Activated T-cell treated with anti-CD3 and anti-CD28 coated beads for 1 hour (primary cell): ENCODE data around the gene FAIM2.
"Not testable (repeated sequence)": the region's sequence is repeated elsewhere in the genome, so short reads cannot be mapped to it uniquely, and the experiment has no call there.

ENCODE experiments used
- DNase-seq: peaks from one replicate; pipeline ENCODE4 v3.0.0-alpha.2; 2020; ENCODE audit warnings: low read depth

The FAIM2 gene

DNA sequence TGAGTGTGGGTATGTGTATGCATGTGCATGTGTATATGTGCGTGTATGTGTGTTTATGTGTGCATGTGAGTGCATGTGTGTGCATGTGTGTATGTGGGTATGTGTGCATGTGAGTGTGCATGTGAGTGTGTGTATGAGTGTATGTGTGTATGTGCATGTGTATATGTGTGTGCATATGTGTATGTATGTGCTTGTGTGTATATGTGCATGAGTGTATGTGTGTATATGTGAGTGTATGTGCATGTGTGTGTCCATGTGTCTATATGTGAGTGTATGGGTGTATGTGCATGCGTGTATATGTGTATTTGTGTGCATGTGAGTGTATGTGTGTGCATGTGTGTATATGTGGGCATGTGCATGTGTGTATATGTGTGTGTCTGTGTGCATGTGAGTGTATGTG is 25.7 kb downstream of the FAIM2 start:
- DNase-seq = no peak

DNA sequence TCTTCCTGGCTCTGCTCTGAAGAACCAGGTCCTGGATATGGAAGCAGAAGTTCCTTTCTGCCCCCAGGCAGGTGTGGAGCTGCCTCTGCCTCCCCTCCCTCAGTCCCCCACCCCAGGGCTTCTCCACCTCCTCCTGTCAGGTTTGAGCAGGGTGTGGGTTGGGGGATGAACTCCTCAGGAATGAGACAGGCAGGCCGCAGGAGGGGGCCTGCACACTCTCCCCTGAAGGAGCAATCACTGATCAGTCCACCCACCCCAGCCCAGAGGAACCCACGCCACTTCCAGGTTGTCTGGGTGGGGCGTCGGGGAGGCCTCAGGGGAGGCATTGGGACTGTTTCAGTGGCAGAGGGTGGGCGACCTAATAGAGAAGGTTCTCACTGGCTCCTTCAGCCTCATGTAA is 26.6 kb downstream of the FAIM2 start:
- DNase-seq = no peak

DNA sequence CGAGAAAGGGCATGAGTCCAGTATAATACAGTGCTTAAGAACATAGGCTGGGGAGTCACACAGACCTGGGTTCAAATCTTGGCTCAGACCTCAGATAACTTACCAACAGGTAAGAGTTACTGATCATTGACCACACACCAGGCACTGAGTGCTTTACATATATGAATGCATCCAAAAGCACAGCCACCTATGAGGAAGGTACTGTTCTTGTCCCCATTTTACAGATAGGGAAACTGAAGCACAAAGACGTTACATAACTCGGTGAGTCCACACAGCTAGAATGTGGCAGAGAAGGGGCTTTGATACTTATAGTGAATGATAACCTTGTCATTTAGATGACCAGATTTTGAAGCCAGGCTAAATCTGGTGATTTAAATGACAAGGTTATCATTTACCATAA is 27.6 kb downstream of the FAIM2 start:
- no peak for DNase-seq

DNA sequence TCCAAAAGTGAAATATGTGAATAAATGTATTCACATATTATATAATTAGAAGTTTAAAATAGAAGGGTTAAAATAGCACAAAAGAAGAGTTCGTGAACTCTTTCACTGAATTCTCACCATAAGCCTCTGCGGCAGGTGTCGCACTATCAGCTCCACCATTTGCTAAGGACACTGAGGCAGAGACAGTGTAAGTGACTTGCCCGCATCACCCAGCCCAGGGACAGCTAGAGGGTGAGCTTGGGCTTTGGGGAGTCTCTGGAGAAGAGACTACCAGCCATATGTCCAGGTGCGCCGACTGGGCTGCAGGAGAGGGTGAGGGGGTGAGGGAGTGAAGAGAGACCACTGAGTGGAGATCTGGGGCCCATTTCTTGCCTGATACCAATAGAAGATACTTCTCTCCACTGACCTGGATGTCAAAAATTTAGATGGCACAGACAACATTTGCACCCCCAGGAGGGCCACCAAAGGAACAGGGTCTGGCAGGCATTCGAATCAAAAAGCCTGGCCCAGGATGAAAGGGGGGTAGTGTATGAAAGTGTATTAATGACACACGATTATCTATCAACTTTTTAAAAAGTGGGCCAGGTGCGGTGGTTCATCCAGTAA is 28.5 kb downstream of the FAIM2 start:
- no peak for DNase-seq

DNA sequence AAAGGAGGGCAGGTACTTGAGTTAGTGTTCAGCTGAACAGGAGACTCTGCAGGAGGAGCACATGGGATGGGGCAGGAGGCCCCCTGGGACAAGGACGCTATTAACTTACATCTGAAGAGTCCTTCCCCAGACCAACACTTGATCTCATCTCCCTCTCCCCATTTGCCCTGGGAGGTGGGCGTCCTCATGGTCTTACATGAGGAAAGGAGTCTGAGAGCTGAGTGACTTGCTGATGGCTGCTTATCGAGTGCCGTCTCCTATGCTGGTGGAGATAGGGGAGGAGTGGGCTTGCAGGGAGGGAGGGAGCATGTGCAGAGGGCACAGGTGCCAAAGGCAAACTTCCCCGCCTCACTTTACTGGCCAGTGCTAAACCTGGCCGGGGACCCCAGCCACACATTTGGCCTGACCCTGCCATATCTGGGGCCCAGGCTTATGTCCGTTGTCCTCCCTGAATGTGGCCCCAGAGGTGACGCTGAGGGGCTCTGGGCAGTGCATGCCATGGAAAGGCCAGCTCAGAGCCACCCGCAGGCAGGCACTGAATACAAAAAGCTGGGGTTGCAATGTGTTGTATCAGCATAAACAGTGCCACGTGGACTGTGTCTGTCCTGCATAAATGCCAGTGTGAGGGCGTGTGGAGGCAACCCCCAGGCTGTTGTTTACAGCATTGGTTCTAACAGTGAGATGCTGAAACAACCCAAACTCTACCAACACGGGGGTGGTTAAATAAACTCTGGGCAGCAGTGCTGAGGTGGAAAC is 29.4 kb downstream of the FAIM2 start:
- no peak for DNase-seq

DNA sequence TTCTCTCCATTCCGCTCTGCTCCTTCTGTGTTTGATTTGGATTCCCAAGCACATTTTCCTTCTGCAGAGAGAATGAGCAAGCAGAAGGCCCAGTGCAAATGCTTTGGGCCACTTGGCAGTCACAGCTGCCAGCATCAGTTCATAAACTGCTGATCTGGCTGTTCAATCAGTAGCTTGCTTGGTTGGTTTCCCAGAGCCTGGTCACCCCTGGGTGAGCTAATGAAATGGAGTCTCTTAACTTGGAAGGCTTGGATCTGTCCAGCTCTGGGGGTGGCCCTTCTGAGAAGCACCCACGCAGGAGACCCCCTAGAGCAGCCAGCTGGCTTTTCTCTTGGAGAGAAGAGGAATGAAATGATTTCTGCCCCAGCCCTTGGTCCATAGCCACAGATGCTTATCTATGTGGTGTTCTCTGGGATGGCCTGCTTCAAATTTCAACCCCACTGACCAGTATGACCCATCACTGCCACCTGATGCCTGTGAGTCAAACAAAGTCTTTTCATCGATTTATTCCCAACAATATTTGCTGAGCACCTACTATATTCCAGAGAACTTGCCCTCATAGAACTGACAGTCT is 30.3 kb downstream of the FAIM2 start:
- no peak for DNase-seq

DNA sequence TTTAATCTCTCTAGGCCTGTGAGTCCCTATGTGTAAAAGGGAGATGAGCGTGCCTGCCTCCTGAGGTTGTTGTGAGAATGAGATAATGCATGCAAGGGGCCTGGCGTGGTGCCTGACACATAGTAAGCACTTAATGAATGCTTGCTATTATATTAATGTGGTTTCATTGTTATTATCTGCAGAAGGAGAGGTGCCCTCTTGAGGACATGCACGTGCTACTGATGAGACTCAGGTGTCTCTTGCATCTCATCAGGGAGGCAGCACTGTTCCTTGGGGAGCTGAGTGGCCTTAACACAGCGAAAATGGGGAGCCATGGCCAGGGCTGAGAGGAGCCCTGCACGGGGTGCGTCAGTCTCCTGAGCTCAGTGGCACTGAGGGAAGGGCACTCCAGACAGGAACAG is 30.9 kb downstream of the FAIM2 start:
- no peak for DNase-seq

DNA sequence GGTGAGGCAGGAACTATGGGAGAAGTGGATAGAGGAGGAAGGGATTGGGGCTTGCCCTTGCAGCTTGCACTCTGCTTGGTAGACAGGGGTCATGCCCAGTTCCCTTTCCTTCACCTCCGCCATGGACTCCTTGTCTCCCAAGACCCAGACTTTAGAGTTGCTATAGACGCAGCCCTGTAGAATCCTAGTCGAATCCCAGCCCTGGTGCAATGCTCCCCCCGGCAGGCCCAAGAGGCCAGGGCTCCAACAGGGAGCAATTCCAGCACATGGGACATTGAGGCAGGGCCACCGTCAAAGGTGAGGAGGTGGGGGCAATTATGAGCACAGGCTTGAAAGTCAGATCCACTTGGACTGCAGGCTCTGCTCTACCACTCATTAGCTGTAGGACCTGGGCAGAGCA is 31.3 kb downstream of the FAIM2 start:
- DNase-seq = no peak

DNA sequence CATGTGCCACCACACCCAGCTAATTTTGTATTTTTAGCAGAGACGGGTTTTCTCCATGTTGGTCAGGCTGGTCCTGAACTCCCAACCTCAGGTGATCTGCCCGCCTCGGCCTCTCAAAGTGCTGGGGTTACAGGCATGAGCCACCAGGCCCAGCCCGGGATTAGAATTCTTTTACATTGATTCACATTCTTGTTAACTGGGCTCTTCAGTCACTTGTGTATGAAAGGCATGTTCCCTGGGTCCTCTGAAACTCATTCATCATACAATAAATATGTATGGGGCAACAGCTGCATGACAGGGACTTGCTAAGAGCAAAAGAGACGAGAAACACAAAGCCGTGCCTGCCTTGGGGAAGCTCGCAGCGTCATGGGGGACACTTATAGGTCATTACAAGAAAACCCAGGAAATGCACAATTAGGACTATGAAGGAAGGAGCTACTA is 31.9 kb downstream of the FAIM2 start:
- not testable (repeated sequence) for DNase-seq

DNA sequence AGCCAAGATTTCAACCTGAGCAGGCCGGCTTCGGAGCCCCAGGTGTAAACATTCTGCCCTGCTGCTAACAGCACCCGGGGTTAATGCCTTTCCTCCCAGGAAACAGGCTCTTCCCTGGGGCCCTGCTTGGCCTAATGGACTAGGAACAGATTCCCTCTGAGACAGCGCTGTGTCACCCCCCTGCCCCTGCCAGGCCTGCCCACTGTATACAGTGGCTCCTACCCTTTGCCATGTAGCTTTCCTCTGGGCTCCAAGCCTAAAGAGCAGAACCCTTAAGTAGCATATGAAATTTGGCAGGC is 32.5 kb downstream of the FAIM2 start:
- DNase-seq = no peak

DNA sequence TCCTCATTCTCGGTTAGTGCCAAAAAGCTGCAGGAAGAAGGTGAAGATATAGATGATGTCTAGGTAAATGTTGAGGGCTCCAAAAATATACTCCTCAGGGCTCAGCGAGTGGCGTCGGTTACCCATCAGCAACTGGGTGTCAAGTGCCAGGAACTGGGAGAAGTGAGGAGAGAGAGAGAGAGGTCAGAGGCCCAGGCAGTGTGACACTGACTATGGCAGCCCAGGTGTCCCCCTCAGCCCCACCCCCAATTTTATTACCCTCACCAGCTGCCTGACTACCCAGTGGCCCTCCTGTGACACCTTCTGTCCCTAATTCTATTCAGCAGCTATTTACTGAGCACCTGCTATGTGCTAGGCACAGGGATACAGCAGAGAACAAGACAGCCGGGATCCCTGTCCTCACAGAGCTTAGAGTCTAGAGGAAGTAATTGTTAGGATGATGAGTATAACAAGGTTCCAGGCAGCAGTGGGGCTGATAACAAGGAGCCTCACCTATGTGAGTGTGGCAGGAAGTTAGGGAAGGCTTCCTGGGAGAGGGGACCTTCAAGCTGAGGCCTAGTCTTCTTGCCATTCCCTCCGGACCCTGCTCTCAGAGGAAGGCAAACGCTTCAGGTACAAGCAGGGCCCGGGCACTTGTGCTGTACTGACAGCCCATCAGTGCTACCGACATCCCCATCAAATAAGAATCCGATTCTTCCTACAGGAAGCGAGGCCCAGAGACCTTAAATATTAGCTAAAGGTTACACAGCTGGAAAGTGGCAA is 33.0 kb downstream of the FAIM2 start:
- DNase-seq = no peak

DNA sequence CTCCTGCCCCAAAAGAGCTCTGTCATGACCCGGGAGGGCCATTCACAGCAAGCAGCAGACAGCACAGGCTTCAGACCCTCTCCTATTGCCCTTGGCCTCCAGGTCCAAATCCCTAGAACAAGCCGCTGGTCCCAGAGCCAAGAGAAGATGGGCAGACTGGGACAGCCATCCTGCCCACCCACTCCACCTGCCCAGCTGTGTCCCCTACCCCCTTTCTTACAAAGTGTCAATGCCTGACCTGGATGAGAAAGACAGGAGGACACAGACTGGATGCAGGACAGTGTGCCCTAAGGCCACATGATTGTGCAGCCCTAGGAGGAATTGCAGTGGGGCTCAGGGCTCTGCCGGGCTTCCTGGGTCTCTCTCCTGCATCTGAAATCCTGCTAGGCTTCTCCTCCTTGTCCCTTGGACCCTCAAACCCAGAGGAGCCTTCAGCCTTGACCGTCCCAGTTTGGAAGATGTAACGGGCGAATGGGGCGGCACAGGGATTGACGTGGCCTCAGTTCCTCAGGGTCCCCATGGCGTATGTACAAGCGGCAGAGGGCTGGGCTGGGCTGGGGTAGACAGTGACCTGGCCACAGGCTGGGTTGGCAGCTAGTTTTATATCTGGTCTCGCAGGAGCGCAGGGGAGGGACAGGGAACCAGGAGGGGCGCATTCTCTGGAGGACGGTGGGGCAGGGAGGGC is 33.7 kb downstream of the FAIM2 start:
- DNase-seq = no peak

DNA sequence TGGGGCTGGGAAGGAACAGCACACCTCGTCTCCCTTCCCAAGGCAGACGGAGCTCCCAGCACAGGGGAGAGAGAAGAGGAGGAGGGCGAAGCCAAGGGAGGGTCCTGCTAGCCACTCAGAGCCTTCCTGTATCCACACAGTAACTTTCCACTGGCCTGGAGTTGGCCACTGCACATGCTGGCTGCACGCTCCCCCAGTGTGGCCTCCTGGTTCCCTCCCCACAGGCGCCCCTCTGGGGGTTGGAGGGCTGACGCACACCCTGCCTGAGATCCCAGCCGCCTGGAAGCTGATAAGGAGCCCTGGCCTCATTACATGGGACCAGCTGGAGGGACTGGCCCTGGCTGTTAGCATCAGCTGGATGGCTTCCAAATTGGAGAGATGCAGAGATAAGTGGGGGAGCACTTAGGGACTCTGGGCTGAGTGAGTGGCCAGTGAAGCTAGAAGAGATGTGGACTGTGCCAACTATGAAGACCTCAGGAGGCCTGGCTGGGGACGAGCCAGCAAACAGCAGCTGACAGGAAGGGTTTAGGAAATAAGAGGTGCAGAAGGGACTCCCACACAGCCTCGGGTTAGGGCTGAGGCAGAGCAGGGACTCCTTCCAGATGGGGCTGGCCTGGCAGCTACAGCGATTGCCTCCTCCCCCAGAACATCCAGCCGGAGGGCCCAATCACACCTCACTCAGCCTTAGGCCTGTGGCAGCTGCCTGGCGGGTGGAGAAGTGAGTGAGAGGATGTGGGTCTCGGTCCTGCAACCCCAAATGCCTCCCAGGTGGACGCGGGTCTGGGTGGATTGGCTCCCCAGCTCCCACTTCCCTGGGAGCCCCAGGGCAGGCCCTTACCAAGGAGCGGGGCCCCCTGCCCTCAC is 34.5 kb downstream of the FAIM2 start:
- DNase-seq = no peak

DNA sequence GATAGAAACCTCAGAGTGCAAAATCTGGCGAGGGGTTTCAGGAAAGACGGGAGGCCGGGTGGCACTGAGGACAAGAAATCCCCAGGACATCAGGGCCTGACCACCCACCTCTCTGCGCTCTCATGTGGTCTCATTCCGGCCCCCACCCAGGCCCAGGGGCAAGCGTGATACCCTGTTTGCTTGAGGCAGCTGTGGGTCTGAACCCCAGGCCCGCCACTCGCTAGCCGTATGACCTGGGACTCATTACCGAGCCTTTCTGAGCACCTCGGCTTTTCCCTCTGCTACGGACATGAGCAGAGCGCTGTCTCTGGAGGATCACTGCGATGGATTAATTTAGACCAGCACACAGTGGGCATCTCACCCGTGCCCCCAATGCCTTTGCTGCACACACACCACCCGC is 35.3 kb downstream of the FAIM2 start:
- no peak for DNase-seq

DNA sequence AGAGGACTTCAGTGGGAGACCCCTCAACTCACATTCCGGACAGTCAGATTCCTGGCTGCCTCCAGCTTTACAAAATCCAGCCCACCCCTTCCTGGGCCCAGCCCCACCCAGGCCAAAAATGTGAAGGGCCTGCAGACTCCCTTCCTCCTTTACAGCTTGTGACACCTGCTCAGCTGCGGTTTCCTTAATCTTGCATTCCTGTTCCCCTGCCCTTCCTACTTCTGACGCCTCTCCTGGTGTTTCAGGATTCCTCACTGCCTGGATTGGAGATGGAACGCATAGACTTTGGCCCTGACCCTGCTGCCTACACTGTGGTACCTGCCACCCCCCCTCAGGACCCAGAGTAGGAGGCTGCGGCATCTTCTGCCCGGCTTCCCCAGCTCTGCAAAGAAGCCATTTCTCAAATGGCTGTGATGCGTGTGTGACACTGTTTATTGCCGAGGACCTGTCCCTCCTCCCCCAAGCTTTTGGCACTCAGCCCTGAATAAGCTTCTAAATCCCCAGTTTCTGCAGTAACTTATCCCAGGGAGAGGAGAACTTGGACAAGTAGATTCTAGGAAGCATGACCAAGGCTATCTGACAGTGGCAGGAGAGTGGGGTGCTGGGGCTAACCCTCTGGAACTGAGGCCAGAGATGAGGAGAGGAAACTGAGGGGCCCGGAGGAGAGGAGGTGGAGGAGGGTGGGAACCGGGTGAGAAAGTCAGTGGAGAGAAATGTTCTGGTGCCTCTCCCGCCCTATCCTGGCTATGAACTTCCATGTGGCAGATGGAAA is 35.9 kb downstream of the FAIM2 start:
- DNase-seq = no peak

DNA sequence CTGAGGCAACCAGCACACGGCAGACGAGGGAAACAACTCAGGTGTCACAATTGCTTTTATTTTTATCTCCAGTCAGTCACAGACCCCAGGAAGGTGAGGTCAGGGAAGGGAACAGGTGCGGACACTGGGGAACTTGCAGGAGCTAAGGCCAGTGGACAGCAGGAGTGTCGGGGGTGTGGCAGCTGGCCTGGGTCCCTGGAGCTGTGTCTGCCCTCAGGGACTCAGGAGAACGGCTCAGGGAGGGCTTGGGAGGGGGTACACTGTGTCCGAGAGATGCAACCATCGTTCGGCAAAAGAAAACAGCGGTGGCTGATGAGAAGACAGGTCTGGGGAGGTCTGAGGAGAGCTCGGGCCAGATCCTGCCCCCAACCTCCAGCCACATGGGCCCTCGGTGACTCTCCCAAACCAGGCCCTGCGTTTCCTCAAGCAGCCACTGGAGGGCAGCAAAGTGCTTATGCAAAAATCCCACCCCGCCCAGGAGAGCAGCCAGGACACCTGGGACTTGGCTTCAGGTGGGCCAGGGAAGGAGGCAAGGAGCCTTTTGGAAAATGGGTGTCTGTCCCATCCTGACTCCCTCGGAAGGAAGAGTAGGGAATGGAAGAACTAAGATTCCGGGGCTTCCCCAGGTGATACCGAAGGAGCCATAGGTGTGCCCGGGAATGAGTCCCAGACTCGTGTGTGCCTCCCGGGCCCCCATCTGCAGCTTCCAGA is 36.7 kb downstream of the FAIM2 start:
- peak; percentile 64 for DNase-seq

DNA sequence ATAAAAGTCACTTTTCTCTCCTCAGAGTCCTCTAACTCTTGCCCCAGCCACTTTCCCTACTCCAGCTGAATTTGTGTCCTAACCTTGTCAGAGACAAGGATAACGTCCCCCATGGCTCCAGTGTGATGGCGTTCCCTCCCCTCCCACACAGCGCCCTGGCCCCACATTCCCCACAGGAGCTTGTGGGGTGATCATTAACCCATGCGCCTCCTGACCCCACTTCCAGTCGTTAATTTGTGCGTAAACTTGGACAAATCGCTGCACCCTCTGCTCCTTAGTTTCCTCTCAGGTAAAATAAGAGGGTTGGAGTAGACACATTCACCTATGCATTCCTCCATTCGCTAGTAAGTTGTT is 37.9 kb downstream of the FAIM2 start:
- no peak for DNase-seq

DNA sequence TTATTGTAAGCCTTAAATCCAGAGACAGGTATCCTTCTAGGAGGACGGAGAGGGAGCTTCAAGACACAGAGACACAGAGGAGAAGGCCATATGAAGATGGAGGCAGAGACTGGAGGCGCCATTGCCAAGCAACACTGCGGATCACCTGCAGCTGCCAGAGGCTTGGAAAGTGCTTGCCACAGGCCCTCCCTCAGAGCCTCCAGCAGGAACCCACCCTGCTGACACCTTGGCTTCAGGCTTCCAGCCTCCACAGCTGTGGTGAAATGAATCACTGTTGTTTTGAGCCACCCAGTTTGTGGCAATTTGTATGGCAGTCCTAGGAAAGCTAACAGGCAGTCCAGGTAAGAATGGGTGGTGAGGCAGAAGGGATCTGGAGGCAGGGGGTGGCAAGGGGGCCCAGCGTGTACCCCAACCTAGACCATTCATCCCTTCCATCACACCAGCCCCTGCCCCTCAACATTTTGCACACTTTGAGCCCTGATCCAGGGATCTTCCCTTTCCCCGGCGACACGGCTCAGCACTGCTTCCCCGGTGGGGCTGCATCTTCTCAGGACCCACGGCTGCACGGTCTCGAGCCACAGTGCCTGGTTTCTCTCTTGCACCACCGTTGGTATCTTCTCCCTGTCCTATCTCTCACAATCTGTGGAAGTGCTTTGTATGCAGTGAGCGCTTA is 38.5 kb downstream of the FAIM2 start:
- DNase-seq = no peak

DNA sequence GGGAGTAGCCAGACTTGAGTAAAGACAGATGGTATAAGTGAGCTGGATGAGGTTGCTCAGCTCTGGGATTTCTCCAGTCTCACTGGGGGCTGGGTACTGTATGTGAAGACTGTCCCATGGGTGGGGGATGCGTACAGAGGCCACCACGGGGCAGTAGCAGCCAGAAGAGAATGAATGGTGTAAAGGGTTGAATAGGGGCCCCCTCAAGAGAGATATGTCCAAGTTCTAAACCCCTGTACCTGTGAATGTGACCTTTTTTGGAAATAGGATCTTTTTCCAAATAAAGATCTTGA is 39.0 kb downstream of the FAIM2 start:
- DNase-seq = no peak
